Hepatocyte (in vitro differentiated cells): ENCODE measurements around the gene DLL1. TPM values are rescaled to one million over a fixed set of nuclear protein-coding genes. Genes with fewer than 3 reads are reported as not detected.
A peak's percentile ranks its signal among the peaks of the same experiment; 100 is the strongest.

Experiments used
- DNase-seq: peaks from one replicate; pipeline ENCODE4 v3.0.0-alpha.2; 2016; ENCODE audit warnings: low spot score
- H2AFZ ChIP-seq: fragments of 200-600 bp; sonication (generic); 2 replicates; pipeline ENCODE4 v1.6.0; 2016; ENCODE audit warnings: antibody characterized with exemption, mild to moderate bottlenecking
- H3K27ac ChIP-seq: fragments of 200-600 bp; sonication (generic); 2 replicates; pipeline ENCODE4 v1.5.1; 2016; ENCODE audit warnings: mild to moderate bottlenecking
- H3K27me3 ChIP-seq: fragments of 200-600 bp; sonication (generic); 2 replicates; pipeline ENCODE4 v1.6.1; 2016
- H3K36me3 ChIP-seq: fragments of 200-600 bp; sonication (generic); replicated peaks from 2 replicates; pipeline ENCODE4 v1.5.1; 2016; ENCODE audit warnings: low read depth; ENCODE audit not compliant: insufficient read depth
- H3K4me1 ChIP-seq: fragments of 200-600 bp; sonication (generic); 2 replicates; pipeline ENCODE4 v1.5.1; 2016; ENCODE audit warnings: mild to moderate bottlenecking, moderate library complexity; ENCODE audit not compliant: insufficient read depth
- H3K4me2 ChIP-seq: fragments of 200-600 bp; sonication (generic); 2 replicates; pipeline ENCODE4 v1.6.0; 2016
- H3K4me3 ChIP-seq: fragments of 200-600 bp; sonication (generic); 2 replicates; pipeline ENCODE4 v1.5.1; 2016; ENCODE audit warnings: mild to moderate bottlenecking
- H3K79me2 ChIP-seq: fragments of 200-600 bp; sonication (generic); 2 replicates; pipeline ENCODE4 v1.6.0; 2017; ENCODE audit warnings: mild to moderate bottlenecking
- H3K9me2 ChIP-seq: fragments of 200-600 bp; sonication (generic); replicated peaks from 2 replicates; pipeline ENCODE4 v1.6.0; 2017; ENCODE audit warnings: mild to moderate bottlenecking; ENCODE audit not compliant: insufficient read depth
- H3K9me3 ChIP-seq: fragments of 200-600 bp; sonication (generic); 2 replicates; pipeline ENCODE4 v1.5.1; 2016; ENCODE audit warnings: low read depth, mild to moderate bottlenecking
- H4K20me1 ChIP-seq: fragments of 200-600 bp; sonication (generic); 2 replicates; pipeline ENCODE4 v1.6.0; 2016; ENCODE audit warnings: mild to moderate bottlenecking; ENCODE audit not compliant: insufficient read depth, poor library complexity, severe bottlenecking
- EZH2 ChIP-seq: fragments of 200-600 bp; sonication (generic); IDR thresholded peaks from 2 replicates; pipeline ENCODE4 v1.6.1; 2016; ENCODE audit warnings: antibody characterized with exemption, mild to moderate bottlenecking, borderline replicate concordance
- EZH2phosphoT487 ChIP-seq: fragments of 200-600 bp; sonication (generic); IDR thresholded peaks from one replicate; pipeline ENCODE4 v1.6.1; 2018; ENCODE audit warnings: antibody characterized with exemption, mild to moderate bottlenecking, low read depth, moderate library complexity; ENCODE audit not compliant: unreplicated experiment, severe bottlenecking
- WGBS: methylation state at CpG from one replicate; pipeline ENCODE4 v1.1.6; 2016; ENCODE audit warnings: low lambda C conversion rate; ENCODE audit errors: missing lambda C conversion rate; 5-methylcytosine and 5-hydroxymethylcytosine counted together
- polyA plus RNA-seq: library from polyadenylated mRNA; unstranded; fragments of >200 nt; fragmentation: Nextera tagmentation; extraction: Ambion mirVana; gene quantifications from 2 replicates; pipeline ENCODE4 v1.2.1, GENCODE V29; 2016
- total RNA-seq: library from RNA; depleted of rRNA; stranded (reverse); fragments of >200 nt; gene quantifications from 2 replicates; pipeline ENCODE4 v1.2.3, GENCODE V29; 2014
- TF ChIP-seq, protein P1 (sequence below): fragments of 200-600 bp; sonication (generic); IDR thresholded peaks from 2 replicates; pipeline ENCODE4 v1.5.1; 2016; ENCODE audit warnings: antibody characterized with exemption, mild to moderate bottlenecking; ENCODE audit not compliant: poor library complexity

The DLL1 gene
- total and polyA plus RNA-seq, 2 experiments from 2014 or later: 3.1 to 3.3 TPM

DNA sequence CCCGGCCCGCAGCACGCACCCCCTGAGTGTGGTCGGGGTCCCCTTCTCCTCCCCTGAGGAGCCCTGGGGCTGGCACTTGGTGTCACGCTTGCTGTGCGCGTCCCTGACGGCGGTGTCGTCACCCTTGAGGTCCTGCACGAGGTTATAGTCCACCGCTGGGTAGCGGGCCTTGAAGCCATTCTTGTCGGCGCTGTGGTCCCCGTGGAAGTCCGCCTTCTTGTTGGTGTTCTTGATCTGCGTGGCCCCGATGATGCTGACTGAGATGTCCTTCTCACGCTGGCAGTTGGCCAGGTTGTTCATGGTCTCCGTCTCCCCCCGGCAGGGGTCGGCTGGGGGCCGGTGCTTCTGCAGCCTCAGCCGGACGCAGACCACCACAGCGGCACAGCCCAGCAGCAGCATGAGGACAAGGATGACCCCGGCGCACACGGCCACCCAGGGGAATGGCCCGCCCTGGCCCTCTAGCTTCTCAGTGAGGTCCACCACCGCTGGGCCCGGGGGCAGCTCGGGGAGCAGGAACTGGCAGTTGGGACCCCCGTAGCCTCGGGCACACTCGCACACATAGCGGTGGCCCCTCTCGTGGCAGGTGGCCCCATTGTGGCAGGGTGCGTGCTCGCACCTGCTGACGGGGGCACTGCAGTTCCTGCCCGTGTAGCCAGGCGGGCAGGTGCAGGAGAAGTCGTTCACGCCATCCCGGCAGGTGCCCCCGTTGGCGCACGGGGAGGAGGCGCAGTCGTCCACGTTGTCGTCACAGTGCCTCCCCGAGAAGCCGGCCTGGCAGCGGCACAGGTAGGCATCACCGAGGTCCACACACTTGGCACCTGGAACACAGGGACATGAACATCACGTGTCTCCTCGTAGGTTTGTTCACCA, 7.4 kb downstream of the DLL1 start:
- Histone ChIP-seq H3K4me1 (peaks cover 12% of the 10 kb centered on the region), H3K27me3 (peaks cover 30% of the 10 kb centered on the region), H3K4me2 (no peak overlapping the region), H3K4me3 (no peak overlapping the region), H4K20me1 (no peaks in the 10 kb centered on the region), H3K27ac (no peak overlapping the region), H3K36me3 (no peaks in the 10 kb centered on the region), H2AFZ (no peak overlapping the region), H3K9me2 (no peaks in the 10 kb centered on the region), H3K79me2 (no peaks in the 10 kb centered on the region), H3K9me3 (no peaks in the 10 kb centered on the region)
- DNase-seq: no peak
- TF ChIP-seq EZH2 (no peak), EZH2phosphoT487 (no peak)
- TF ChIP-seq, protein P1, sequence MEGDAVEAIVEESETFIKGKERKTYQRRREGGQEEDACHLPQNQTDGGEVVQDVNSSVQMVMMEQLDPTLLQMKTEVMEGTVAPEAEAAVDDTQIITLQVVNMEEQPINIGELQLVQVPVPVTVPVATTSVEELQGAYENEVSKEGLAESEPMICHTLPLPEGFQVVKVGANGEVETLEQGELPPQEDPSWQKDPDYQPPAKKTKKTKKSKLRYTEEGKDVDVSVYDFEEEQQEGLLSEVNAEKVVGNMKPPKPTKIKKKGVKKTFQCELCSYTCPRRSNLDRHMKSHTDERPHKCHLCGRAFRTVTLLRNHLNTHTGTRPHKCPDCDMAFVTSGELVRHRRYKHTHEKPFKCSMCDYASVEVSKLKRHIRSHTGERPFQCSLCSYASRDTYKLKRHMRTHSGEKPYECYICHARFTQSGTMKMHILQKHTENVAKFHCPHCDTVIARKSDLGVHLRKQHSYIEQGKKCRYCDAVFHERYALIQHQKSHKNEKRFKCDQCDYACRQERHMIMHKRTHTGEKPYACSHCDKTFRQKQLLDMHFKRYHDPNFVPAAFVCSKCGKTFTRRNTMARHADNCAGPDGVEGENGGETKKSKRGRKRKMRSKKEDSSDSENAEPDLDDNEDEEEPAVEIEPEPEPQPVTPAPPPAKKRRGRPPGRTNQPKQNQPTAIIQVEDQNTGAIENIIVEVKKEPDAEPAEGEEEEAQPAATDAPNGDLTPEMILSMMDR: no peak
- WGBS: 96% methylated on average over 57 of the region's 60 CpGs

DNA sequence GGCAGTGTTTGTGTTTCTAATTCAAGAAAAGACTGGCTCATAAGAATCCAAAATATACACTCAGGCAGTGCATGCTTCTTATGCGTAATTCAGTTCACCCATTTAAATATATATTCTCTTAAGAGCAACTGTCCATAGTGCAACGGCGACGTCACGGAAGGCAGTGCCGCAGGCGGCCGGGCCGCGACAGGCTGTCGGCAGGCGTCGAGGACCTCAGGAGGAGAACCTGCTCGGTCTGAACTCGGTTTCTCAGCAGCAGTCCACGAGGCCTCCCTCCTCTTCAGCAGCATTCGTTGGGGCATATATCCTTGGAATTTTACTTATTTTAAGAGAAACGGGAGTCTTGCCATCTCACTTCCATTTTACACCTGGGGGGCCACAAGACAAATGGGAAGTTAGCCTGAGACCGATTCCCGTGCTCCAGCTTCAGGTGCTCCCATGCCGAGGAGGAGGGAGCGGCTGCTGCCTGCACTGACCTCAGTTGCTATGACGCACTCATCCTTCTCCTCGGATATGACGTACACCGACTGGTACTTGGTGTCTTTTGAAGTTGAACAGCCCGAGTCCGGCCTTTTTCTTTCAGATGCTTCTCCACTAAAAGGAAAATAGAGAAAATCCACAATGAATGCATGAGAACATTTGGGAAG, 8.2 kb downstream of the DLL1 start:
- Histone ChIP-seq H3K4me3 (no peak overlapping the region), H3K9me2 (no peaks in the 10 kb centered on the region), H3K27me3 (peaks cover 22% of the 10 kb centered on the region), H3K27ac (no peak overlapping the region), H3K4me1 (peaks cover 12% of the 10 kb centered on the region), H3K79me2 (no peaks in the 10 kb centered on the region), H4K20me1 (no peaks in the 10 kb centered on the region), H2AFZ (no peak overlapping the region), H3K9me3 (no peaks in the 10 kb centered on the region), H3K36me3 (no peaks in the 10 kb centered on the region), H3K4me2 (no peak overlapping the region)
- DNase-seq: no peak
- TF ChIP-seq, protein P1: no peak
- TF ChIP-seq EZH2phosphoT487 (no peak), EZH2 (no peak)
- 96% methylated on average over 28 of the region's 28 CpGs for WGBS

DNA sequence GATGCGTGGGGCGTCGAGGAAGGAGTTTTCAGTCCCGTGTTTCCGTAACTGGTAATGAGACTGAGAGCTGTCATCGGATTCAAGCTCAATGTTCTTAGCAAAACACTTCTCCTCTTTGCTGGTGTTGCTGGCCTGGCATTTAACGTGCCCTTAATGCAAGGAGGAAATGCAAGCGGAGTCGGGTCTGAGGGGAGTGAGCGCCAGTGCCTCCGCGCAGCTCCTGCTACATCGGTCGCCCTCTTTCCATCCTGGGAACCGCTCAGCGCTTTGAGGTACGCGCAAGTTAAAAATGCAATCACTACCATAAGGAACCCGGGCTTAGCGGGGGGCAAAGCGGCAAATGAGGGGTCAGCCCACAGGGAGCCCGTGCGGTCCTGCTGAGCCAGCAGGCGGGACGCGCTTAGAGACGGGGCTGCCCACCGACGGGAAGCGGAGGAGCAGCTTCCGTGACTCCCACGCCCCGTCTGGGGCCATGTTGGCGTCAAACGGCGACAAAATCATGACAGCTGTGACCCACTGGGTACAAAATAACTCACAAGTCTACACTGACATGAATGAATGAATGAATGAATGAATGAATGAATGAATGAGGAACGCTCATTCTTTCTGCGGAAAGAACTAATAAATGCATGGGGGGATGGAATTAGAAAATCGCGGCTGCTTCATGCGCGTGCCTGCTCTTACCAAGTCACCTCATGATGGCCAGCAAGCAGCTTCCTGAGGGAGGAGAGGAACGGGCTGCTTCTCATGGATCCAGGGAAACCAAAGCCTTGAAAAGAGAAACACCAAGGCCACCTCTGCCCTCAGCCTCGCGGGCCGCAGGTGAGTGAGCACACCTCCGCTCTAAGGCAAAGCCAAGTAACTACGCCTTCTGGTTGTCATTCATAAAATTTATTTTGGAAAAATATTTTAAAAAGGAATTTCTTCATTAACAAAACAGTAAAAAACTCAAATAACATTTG, 9.3 kb downstream of the DLL1 start:
- H3K9me2 ChIP-seq: no peaks in the 10 kb centered on the region
- no peaks in the 10 kb centered on the region for H3K9me3 ChIP-seq
- H2AFZ ChIP-seq: no peak overlapping the region
- H3K36me3 ChIP-seq: no peaks in the 10 kb centered on the region
- H3K79me2 ChIP-seq: no peaks in the 10 kb centered on the region
- H3K27ac ChIP-seq: peak overlapping the region; percentile 53
- no peak overlapping the region for H3K4me3 ChIP-seq
- H3K4me1 ChIP-seq: peaks cover 7% of the 10 kb centered on the region
- 89% methylated on average over 47 of the region's 48 CpGs for WGBS
- no peaks in the 10 kb centered on the region for H4K20me1 ChIP-seq
- H3K27me3 ChIP-seq: peaks cover 14% of the 10 kb centered on the region
- H3K4me2 ChIP-seq: no peak overlapping the region
- TF ChIP-seq EZH2 (no peak), EZH2phosphoT487 (no peak)
- TF ChIP-seq, protein P1: no peak
- DNase-seq: no peak
